NCI-H1417 treated with DMSO at 0.1 percent for 48 hours (cell line): ENCODE measurements around the gene KRT23.
"Not testable (repeated sequence)": the region's sequence is repeated elsewhere in the genome, so short reads cannot be mapped to it uniquely, and the experiment has no call there.

ENCODE experiments used
- DNase-seq: peaks from one replicate; lab custom pipeline; 2025; lab: John Stamatoyannopoulos, UW

The KRT23 gene

DNA sequence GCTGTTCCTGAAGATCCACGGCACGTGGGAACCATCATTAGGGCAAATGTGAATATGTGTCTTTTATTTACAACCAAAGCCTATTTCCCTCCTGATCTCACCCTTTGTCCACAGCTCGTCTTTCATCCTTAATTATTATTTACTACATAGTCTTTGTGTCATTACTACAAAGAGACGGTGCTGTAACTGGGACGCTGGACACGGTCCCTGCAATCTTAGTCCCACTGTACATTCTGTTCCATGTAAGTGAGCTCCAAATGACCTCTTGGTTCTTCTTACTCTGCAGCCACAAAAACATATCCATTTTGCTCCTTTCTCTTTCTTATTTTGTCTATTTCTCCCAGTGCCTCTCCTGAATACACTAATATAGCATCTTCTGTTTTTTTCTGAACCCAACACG is 12.7 kb upstream of the KRT23 start:
- peak; percentile 51 for DNase-seq

DNA sequence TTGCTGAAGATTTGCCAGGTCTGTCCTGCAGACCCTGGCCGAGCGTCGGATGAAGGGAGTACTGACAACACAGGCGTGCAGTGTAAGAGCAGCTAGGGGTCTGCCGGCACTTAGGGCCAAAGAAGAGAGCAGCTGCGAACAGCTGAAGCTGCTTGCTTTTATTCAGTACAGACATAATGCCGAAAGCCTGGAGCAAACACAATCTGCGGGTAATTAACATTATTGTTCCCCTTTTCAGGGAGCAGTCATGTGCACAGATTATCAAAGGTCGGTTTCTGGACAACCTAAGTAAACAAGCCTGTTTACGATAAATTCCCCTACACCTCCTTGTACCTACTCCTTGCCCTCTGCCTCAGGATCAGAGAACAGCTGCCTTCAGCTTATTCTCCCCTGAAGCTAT is 12.0 kb upstream of the KRT23 start:
- DNase-seq = peak; percentile 16

DNA sequence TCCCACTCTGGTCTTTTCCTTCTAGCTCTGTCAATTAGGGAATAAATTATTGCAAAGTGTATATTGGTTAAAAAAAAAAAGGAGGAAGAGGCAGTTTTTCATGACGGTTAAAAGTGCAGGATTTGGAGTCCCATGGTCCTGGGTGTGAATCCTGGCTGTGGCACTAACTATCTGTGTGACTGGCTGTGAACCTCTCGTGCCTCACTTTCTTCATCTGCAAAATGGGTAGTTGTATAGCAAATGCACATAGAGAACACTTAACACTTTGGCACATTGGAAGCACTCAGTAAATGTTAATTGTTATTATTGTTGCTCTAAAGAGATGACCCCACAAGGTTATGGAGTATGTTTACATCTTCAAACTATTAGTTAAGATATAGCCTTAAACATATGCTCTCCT is 10.5 kb upstream of the KRT23 start:
- no peak for DNase-seq

DNA sequence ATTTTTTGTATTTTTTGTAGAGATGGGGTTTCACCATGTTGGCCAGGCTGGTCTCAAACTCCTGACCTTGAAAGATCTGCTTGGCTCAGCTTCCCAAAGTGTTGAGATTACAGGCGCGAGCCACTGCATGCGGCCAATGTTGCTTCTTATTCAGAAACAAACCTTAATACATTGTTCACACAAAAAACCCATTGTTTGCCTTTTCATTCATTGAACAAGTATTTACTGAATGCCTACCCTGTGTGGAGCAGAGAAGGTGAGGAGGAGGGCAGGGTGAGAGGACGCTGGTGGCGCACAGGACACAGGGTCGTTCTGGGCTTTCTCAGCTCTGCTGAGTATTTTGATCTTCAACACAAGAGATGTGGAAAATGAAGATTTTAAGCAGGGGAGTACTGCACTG is 8.0 kb upstream of the KRT23 start:
- DNase-seq = no peak

DNA sequence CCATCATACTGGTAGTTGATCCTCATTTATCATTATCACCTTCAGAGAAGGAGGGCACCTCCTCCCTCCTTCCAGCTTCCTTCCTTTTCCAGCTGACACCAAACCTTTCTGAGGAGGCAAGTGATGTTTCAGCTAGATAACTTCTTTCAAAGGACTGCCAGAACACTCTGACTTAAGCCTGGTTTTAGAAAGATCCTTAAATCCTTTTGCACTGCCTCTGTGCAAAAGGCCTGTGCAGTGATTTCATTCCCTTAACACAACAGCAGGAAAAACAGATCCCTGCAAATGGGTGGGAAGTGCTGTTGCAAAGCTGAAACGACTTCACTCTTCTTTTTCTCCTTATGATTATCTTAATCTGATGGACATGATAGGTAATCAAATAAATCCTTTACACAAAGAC is 7.1 kb upstream of the KRT23 start:
- DNase-seq = no peak

DNA sequence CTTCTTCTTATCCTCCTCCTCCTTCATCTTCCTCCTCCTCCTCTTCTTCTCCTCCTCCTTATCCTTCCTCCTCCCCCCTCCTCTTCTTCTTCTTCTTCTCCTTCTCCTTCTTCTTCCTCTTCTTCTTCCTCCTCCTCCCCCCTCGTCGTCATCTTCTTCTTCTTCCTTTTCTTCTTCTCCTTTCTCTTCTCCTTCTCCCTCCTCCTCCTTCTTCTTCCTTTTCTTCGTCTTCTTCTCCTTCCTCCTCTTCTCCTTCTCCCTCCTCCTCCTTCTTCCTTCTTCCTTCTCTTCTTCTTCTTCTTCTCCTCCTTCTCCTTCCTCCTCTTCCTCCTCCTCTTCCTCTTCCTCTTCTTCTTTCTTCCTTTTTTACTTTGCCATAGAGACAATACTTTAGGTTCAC is 5.1 kb upstream of the KRT23 start:
- no peak for DNase-seq

DNA sequence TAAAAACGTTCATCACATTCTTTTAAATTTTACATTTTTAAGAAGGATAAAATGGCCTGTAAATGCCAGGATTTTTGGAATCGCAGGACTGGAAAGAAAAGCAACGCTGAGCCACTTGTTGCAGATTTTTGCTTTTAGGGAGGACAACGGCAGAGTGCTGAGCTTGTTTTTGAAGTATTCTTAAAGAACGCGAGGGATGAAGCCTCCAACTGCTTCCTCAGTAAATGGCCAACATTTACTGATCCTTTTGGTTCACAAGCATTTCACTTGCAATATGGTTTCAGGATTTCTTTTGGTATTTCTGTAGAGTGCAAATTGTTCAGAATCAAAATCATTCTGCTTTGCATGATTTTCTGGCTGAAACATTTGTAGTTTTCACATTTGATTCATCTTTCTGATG is 2.8 kb upstream of the KRT23 start:
- DNase-seq = no peak

DNA sequence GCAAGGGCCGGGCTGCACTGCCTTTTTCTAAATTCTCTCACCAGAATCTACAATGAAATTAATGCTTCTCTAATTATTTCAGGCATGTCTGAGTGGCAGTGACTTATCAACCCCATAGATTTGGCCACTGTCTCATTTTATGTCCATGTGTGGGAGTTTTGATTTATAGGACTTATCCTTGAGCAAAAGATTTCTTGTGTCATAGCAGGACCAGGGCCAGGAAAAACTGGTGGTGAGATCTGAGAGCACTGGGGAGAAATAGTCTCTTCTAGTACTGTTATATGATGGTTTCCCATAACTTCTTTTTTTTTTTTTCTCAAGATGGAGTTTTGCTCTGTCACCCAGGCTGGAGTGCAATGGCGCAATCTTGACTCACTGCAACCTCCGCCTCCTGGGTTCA is 1.5 kb upstream of the KRT23 start:
- no peak for DNase-seq

DNA sequence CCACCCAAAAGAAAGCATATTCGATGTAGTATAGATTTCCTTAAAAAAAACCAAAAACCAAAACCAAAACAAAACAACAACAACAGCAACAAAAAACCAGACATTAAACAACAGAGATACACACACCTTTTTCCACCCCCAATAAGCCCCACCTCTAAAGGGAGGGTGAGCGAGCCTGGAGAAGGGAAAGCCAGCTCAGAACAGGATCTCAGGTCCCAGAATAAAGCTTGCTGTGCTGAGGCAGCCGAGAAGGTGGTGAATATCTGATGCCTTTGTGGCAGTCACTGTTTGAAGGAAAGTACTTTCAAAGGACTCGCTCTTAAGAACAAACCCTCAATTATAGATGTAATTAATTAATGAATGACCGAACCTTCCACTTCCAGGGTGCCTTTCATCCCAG is 470 bp downstream of the KRT23 start:
- DNase-seq = no peak

DNA sequence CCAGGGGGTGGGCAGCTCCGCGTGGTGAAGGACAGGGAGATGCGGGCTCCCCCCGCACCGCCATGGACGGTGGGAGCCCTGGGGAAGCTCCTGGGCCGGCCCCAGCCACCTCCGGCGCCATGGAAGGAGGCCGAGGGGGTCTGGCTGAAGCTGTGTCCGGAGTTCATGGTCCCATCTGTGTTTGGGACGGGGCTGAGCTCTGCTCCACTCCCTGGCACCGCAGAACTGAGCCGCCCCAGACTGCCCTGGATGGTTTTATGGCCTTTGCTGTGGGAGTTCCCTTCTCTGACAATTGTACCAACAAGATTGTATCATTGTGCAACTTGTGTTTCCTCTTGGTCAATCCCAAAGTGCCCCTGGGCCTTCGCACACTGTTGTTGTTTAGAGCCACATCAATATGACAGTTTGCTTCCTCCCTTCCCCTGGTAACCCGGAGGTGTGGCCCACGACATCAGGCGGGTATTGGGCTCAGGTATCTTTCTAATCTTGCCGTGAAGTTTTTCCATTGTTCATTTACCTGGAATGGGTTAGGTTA is 942 bp downstream of the KRT23 start:
- DNase-seq = no peak

DNA sequence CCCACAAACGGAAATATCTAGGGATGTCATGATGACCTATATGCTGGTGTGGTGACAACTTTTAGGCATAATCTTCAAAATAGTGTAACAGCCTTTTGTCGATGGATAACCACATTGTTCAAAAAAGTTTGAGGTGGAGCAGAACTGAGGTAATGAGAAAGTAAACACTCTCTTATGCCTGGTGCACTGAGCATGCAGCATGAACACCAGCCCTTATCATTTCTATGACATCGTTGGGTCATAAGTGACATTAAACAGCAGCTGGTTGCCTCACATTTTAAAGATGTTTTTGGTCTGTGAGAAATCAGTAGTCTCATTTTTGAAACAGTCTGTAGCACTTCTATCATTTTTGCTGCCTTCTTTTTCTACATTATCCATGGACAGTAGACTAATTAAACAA is 1.8 kb downstream of the KRT23 start:
- DNase-seq = no peak

DNA sequence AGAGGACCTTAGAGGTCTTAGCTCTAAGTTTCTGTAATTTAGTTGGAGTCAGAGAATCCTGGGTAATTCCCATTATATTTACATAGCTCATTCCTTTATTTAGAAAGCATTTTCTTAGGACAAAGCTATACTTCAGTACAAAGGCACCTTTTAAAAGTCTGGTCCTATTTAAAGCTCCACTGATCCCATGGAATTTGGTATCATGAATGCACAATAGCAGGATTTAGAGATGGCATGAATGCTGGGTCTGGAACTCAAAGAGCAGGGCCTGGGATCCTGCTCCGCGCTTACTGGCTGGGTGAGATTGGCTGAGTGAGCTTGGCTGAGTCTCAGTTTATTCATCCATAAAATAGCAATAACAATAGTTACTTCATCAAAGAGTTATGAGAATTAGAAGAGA is 4.8 kb downstream of the KRT23 start:
- DNase-seq = no peak

DNA sequence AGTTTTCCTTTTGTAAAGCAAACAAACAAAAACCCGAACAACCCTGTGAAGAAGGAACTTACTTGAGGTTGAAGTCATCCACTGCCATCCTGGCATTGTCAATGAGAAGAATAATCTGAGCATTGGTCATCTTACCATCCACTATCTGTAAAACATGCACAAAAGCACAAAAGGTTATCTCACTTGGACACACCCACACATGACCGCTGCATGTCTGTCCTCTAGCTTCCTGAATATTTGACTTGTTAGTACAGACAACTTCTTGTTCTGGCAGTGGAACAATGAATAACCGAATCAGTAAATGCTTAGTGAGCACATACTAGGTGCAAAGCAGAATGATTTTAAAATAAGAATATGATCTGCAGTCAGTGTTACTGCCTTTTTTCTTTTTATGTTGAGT is 6.1 kb downstream of the KRT23 start:
- no peak for DNase-seq

DNA sequence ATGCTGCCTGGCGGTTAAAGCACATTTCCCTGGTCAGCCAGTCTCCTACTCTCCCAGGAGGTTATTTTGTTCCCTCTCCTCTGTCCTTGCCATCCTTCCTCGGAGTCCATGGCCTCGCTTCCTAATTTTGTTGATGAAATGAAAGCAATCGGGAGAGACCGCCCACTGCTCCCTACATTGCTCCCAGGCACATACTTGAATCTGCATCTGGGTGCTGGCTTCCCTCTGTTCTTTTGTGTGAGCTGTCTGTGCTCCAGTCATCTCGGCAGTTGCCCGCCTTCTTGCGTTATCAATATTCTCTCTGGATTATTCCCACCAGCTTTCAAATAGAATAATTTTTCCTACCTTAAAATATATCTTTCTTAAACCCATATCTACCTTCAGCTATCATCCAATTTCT is 11.1 kb downstream of the KRT23 start:
- no peak for DNase-seq

DNA sequence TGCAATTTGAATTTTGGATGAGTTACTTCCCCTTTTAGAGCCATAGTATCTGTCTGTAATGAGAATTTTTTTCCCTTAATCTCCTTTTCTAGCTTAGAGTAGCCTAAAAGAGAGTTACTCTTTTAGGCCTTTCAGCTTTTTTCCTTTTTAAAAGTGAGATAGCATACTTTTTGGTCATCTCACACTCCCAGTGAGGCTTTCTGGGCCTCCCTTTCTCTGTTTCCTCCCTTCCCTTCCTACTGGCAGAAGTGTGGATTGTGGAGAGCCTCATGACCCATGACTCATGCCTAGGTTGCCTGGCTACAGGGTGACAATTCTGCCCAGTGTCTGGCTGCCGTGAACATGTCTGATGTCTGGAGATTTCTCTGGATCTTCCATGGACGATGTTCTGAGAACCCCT is 15.2 kb downstream of the KRT23 start:
- no peak for DNase-seq

DNA sequence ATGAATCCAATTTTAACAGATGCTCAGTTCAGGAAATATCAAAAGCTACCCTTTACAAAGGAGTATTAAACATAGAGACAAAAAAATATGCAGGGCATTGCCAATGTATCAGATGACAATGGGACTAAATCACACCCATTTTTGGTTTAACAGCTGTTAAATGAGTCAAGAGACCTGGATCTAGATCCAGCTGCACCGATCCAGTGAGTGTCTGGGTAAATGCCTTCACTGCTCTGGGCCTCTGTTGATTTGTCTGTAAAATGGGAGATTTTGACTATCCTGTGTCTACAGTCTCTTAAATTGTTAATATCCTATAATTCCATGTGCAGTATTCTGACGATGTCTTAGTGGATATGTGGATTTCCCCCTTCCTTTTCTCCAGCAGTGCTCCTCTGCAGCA is 16.4 kb downstream of the KRT23 start:
- DNase-seq = no peak

DNA sequence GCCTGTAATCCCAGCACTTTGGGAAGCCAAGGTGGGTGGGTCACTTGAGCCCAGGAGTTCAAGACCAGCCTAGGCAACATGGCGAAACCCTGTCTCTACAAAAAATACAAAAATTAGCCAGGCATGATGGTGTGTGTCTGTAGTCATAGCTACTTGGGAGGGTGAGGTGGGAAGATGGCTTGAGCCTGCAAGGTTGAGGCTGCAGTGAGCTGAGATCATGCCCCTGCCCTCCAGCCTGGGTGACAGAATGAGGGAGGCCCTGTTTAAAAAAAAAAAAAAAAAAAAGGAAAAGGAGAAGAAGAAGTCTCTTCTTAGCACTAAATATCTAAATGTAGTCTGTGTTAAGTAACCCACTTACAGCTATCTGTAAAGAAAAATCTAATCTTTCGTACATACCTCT is 20.3 kb downstream of the KRT23 start:
- not testable (repeated sequence) for DNase-seq

DNA sequence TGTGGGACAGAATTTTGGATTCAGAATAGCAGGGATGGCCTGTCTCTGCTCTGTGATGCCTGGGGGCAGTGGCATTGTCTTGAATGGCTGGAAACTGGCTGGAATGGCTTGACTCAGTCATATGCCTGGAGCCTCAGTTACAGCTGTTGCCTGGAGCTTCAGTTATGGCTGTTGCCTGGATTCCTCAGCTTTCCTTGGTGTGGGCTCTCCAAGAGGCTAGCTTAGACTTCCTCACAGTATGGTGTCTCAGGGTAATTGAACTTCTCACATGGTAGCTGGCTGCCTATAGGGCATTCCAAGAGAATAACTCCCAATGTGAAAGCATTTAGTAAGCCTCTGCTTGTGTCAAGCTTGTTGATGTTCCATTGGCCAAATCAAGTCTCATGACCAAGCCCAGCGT is 21.1 kb downstream of the KRT23 start:
- DNase-seq = no peak

DNA sequence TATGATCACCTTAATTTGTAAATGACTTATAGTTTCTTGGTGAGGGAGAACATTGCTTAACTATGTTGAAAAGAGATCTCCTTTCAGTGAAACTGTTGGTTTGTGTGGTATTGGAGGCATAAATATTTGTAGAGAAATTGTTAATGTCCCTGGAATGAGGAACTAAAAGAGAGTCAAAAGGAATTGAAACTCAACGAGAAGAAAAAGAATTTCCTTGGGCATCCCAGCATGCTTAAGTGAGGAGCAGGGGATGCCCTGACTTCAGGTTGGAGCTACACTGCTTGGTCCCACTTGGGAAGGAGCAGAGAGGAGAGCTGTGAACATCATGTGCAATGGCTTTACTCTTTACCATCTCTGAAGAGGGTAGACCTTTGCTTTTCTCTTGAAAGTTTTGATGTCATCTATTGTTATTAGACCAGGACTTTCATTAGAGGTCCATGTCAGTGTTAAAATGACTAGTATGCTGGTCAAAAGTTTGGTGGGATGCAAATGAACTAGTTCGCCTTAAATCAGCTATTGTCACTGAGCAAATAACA is 21.7 kb downstream of the KRT23 start:
- no peak for DNase-seq

DNA sequence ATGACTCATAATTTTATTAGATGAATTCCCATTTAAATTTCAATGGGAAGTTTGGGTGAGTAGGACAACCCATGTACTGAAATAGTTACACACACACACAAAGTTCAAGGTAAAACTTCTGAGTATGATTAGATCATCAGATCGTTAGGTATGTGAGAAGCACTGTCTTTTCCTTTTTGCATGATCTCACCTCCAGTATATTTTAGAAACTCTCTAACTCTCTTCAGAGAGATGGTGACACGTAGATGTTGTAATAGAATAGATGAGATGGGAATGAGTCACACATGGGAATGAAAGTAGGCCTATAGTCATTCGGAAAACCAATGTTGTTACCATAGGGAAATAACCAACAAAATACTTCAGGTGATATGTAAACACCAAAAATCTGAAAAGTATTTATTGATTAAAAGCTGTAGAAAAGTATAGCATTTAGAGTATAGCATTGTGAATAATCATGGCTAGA is 22.2 kb downstream of the KRT23 start:
- no peak for DNase-seq

DNA sequence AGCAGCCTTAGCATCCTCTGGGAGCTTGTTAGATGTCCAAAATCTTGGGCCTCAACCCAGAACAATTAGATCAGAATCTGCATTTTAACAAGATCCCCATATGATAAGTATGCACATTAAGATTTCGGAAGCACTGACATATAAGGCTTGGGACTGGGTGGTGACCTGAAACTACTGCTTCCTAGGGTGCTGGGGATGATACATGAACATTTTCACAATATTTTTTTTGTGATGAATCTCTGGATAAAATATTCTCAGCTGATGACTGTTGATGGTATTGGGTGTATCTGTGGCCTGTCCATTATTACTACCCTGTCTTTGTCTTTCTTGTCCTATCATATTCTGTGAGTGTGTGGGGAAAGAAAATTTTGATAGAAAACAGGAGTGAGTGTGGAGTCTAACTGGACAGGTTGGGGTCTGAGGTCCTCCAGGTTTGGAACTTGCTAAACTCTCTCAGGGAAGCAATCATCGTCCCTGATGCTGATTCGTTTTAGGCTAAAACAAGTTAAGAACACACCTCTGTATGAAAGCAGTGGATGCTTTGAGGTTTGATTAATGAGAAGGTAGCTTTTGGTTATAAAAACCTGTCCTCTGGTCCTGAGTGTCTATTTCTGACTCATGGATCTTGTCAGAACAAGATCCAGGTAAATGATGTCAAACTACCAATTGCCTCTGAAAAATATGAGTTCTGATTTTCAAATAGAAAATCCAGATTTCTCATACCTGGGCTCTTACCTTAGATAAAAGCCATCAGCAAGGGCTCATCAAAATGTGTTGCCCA is 23.2 kb downstream of the KRT23 start:
- DNase-seq = no peak

DNA sequence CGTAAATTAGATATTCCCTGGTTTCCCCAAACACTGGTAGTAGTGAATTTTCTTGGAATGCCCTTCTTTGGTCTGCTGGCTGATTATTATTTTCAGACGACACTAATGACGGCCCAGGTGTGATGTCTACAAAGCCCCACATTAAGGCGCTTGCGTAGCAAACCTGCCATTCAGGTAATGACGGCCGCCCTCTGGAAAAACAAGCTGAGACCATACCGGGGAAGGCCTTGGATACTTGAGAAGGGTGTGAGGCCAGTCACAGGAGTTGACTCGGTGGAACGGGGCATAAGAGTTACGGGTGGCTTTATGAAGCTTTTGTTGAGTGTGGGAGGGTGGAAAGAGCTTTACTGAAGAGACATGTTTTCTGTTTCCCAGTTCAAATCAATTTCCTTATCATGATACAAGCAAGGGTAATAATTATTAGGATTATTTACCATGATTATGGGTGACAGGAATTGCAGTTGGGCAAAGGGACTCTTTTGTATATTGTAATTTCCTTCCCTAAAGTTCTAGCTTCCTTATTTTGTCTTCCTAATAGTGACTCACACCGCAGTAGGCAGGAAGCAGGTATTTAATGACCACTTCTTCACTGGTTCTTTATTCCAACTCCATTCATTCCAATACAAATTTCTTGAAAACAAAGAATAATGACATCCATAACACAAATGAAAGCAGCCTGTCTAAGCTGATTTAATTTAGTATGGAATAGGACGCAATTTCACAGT is 24.8 kb downstream of the KRT23 start:
- no peak for DNase-seq

DNA sequence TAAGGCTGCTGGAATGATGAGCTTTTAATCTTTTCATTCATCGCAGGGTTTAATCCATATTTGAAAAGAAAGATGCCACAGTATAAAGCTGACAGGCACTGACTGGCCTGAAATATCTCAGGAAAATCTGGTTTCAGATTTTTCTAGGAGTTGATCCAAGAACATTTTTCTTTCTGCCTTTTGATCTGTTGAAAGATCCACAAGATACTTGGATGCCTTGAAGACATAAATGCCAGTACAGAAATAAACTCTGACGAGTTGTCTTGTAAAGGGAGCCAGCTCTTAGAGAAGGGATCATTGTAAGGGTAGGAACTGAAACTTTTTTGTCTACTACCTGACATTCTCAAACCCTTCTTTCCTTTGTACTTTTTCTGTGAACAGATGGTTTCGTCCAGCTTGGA is 27.0 kb downstream of the KRT23 start:
- no peak for DNase-seq
